GM13977 (cell line): ENCODE measurements around the gene POLR3A.

Experiments
- DNase-seq: peaks from one replicate; pipeline ENCODE4 v3.0.0; 2012; ENCODE audit warnings: low spot score
- CTCF ChIP-seq: IDR thresholded peaks from 2 replicates; pipeline ENCODE4 v1.5.1; 2012; ENCODE audit warnings: mild to moderate bottlenecking, control low read depth; ENCODE audit not compliant: insufficient read depth; ENCODE audit errors: extremely low read depth, missing control alignments
- in situ Hi-C: fragments of 300-500 bp; cut with MboI; formaldehyde crosslinking; loops from one replicate; pipeline ENCODE4 v1.12.0; 2022; ENCODE audit warnings: low sequenced_read_pairs, low pct_unique_long_range_greater_than_20kb, mixed read lengths, inconsistent platforms; ENCODE audit not compliant: unreplicated experiment

Gene POLR3A

GRCh38 chr10:77973276-77973675, 56.0 kb downstream of the POLR3A start:
- in situ Hi-C loops: no loop called here
- TF ChIP-seq CTCF: no peak
- DNase-seq: no peak

- in situ Hi-C loops: no loop called here
Measured at GRCh38 chr10:77972148-77972547, 57.2 kb downstream of the POLR3A start.

GRCh38 chr10:77971804-77972144, 57.5 kb downstream of the POLR3A start:
- no peak for DNase-seq
- in situ Hi-C loops: no loop called here
- no peak for TF ChIP-seq CTCF

More at GRCh38 chr10:77972148-77972547, 57.2 kb downstream of the POLR3A start:
- DNase-seq: no peak
- TF ChIP-seq CTCF: no peak

- in situ Hi-C loops: no loop called here
- peak; percentile 49 for DNase-seq
Measured at GRCh38 chr10:77970869-77971803, 58.2 kb downstream of the POLR3A start.

GRCh38 chr10:77969114-77969513, 60.2 kb downstream of the POLR3A start:
- TF ChIP-seq CTCF: no peak
- in situ Hi-C loops: no loop called here

More at GRCh38 chr10:77970869-77971803, 58.2 kb downstream of the POLR3A start:
- TF ChIP-seq CTCF: no peak

GRCh38 chr10:77967611-77968022, 61.7 kb downstream of the POLR3A start:
- TF ChIP-seq CTCF: no peak
- DNase-seq: no peak
- in situ Hi-C loops: no loop called here

More at GRCh38 chr10:77969114-77969513, 60.2 kb downstream of the POLR3A start:
- DNase-seq: no peak

- in situ Hi-C loops: no loop called here
- DNase-seq: no peak
- no peak for TF ChIP-seq CTCF
Measured at GRCh38 chr10:77965294-77965693, 64.0 kb downstream of the POLR3A start.
